ENCODE results near the gene AHR.

The AHR gene

DNA sequence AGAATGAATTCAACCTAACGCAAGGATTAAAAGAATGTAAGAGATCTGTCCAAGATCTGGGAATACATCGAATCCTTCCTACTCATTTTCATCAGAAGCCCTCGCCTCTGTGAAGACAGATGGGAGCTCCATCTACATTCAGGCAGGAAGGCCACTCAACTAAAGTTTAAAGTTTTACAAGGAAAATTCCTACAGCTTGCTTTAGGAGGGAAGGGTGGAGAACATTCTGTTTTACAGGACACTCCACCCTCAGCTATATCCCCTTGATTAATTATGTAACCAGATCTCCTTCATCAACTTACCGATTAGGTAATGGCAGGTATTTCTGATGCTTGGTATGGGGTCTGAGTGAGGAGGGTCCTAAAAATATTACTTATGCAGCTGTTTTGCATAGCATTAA, 5.6 kb upstream of the AHR start:
- Histone ChIP-seq H3K27ac (ENCODE audit: low read length) (no peak overlapping the region), H3K9me3 (ENCODE audit: control insufficient read depth, low read depth, low read length) (no peaks in the 10 kb centered on the region), H3K27me3 (ENCODE audit: control insufficient read depth, insufficient read depth, low read length) (peaks cover 5% of the 10 kb centered on the region), H3K4me1 (ENCODE audit: control insufficient read depth, low read depth, low read length) (no peaks in the 10 kb centered on the region), H3K9ac (ENCODE audit: low read length) (no peak overlapping the region), H3K36me3 (ENCODE audit: control insufficient read depth, low read depth, low read length) (no peaks in the 10 kb centered on the region), H3K4me3 (ENCODE audit: low read length) (no peak overlapping the region)

DNA sequence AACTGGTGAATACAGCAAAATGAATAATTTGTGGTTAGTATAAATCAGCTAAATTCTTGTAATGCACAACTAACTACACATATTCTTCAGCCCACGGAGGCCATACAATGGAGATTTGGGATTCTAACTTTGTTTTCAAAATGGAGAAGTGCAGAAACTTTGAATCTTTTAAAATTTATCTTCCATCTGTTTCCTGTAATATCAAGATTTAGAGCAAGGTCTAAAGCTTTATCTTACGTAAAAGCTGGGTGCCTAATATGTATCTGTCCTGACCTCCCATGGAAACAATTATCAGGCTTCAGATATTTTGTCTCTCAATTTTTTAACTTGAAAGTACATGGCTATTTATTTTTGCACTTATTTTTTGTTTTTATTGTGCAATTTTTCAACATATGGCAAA, 5.0 kb upstream of the AHR start:
- Histone ChIP-seq H3K4me1 (ENCODE audit: control insufficient read depth, low read depth, low read length) (no peaks in the 10 kb centered on the region), H3K27ac (ENCODE audit: low read length) (no peak overlapping the region), H3K9ac (ENCODE audit: low read length) (no peak overlapping the region), H3K27me3 (ENCODE audit: control insufficient read depth, insufficient read depth, low read length) (peaks cover 5% of the 10 kb centered on the region), H3K9me3 (ENCODE audit: control insufficient read depth, low read depth, low read length) (no peaks in the 10 kb centered on the region), H3K4me3 (ENCODE audit: low read length) (no peak overlapping the region), H3K36me3 (ENCODE audit: control insufficient read depth, low read depth, low read length) (no peaks in the 10 kb centered on the region)

DNA sequence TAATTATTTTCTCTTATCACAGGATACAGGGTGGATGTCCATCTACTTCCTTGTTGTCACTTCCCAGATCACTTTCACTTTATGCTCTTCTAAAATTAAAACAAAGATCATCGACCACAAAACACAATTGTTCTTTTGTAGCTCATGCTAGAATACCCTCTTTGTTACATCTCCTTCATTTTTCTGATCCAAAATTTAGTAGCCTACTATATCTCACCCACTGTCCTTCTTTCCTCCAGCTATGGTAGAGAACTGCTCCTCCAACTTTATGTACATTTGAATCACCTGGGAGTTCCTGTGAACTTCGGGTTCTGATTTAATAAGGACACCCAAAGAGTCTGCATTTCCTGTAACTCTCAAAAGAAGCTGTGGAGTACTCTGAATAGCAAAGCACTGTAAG, 1.2 kb upstream of the AHR start:
- H3K4me3 ChIP-seq (ENCODE audit: low read length) = no peak overlapping the region
- H3K9me3 ChIP-seq (ENCODE audit: control insufficient read depth, low read depth, low read length) = no peaks in the 10 kb centered on the region
- H3K9ac ChIP-seq (ENCODE audit: low read length) = no peak overlapping the region
- peaks cover 22% of the 10 kb centered on the region for H3K27me3 ChIP-seq (ENCODE audit: control insufficient read depth, insufficient read depth, low read length)
- no peak overlapping the region for H3K27ac ChIP-seq (ENCODE audit: low read length)
- no peaks in the 10 kb centered on the region for H3K36me3 ChIP-seq (ENCODE audit: control insufficient read depth, low read depth, low read length)
- H3K4me1 ChIP-seq (ENCODE audit: control insufficient read depth, low read depth, low read length) = peaks cover 7% of the 10 kb centered on the region

DNA sequence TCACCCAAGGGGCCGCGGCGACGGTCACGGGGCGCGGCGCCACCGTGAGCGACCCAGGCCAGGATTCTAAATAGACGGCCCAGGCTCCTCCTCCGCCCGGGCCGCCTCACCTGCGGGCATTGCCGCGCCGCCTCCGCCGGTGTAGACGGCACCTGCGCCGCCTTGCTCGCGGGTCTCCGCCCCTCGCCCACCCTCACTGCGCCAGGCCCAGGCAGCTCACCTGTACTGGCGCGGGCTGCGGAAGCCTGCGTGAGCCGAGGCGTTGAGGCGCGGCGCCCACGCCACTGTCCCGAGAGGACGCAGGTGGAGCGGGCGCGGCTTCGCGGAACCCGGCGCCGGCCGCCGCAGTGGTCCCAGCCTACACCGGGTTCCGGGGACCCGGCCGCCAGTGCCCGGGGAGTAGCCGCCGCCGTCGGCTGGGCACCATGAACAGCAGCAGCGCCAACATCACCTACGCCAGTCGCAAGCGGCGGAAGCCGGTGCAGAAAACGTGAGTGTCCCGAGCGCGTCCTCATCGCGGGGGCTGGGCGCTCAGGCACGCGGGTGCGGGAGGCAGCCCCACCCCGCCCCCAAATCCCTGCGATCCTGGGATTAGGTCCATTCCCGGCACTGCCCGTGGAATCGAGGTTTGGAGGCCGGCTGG, 509 bp downstream of the AHR start:
- Histone ChIP-seq H3K27me3 (ENCODE audit: control insufficient read depth, insufficient read depth, low read length) (peaks cover 22% of the 10 kb centered on the region), H3K4me3 (ENCODE audit: low read length) (peak overlapping the region; percentile 80), H3K4me1 (ENCODE audit: control insufficient read depth, low read depth, low read length) (peaks cover 7% of the 10 kb centered on the region), H3K36me3 (ENCODE audit: control insufficient read depth, low read depth, low read length) (no peaks in the 10 kb centered on the region), H3K9ac (ENCODE audit: low read length) (peak overlapping the region; percentile 37), H3K9me3 (ENCODE audit: control insufficient read depth, low read depth, low read length) (no peaks in the 10 kb centered on the region), H3K27ac (ENCODE audit: low read length) (no peak overlapping the region)

DNA sequence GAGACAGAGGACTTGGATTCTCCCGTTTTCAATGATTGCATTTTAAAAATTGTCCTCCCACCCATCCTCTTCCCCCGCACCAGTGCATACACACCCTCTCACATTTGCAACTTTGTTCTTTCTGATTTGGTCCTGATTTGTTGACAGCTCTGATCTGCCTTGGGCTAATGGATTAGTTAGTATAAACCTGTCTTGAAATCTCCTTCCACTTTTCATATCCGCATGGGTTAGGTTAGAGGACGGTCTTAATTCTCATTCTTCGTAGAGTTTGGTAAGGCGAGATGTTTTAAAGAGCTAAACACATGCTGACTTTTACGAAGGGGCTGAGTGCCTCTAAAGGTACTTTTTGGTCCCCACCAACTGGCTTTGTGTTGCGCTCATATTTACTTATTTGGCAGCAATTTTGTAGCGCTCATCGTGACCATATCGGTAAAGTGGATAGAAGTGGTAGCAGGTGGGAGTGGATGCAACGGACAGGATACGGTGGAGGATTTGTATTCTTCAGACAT, 1.1 kb downstream of the AHR start:
- Histone ChIP-seq H3K4me1 (ENCODE audit: control insufficient read depth, low read depth, low read length) (peaks cover 10% of the 10 kb centered on the region), H3K4me3 (ENCODE audit: low read length) (peak overlapping the region; percentile 80), H3K27ac (ENCODE audit: low read length) (no peak overlapping the region), H3K27me3 (ENCODE audit: control insufficient read depth, insufficient read depth, low read length) (peaks cover 22% of the 10 kb centered on the region), H3K36me3 (ENCODE audit: control insufficient read depth, low read depth, low read length) (no peaks in the 10 kb centered on the region), H3K9me3 (ENCODE audit: control insufficient read depth, low read depth, low read length) (no peaks in the 10 kb centered on the region), H3K9ac (ENCODE audit: low read length) (peak overlapping the region; percentile 37)

DNA sequence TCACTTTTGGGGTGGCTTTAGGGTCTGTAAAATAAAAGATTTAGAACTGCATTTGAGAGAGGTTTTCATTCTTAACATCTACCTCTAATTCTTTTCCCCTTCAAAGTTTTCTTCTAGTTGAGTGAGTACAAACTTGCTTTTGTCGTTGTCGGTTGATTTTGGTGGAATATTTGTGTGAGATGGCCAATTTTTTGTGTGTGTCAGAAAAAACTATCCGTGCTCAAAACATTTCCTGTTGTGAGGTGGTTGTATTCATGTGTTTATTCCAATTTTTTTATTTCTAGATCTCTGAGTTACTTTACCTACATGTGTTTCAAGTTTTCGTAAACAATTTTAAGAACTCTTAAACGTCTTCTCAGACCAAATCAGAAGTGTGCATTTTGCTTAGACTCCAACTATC, 1.6 kb downstream of the AHR start:
- H3K36me3 ChIP-seq (ENCODE audit: control insufficient read depth, low read depth, low read length) = no peaks in the 10 kb centered on the region
- H3K27ac ChIP-seq (ENCODE audit: low read length) = no peak overlapping the region
- no peaks in the 10 kb centered on the region for H3K9me3 ChIP-seq (ENCODE audit: control insufficient read depth, low read depth, low read length)
- H3K27me3 ChIP-seq (ENCODE audit: control insufficient read depth, insufficient read depth, low read length) = peaks cover 22% of the 10 kb centered on the region
- H3K4me1 ChIP-seq (ENCODE audit: control insufficient read depth, low read depth, low read length) = peaks cover 14% of the 10 kb centered on the region
- H3K4me3 ChIP-seq (ENCODE audit: low read length) = peak overlapping the region; percentile 80
- no peak overlapping the region for H3K9ac ChIP-seq (ENCODE audit: low read length)

DNA sequence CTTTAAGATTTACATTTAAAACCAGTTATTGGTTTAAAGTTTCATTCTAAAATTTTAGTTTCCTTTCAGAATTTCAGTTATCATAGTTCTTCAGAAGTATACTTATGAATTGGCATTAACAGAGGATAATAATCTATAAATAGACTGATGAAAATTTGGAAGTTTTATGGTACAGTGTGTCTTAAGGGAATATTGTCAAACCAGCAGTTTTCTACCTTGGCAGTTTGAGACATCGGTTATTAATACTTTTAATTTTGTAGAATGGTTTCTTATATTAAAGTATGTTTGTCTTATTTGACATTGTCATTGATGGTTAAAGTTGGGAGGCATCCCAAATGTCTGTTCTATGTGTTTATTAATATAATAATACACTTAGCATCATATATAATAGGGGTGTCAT, 2.0 kb downstream of the AHR start:
- Histone ChIP-seq H3K9ac (ENCODE audit: low read length) (no peak overlapping the region), H3K36me3 (ENCODE audit: control insufficient read depth, low read depth, low read length) (no peaks in the 10 kb centered on the region), H3K27me3 (ENCODE audit: control insufficient read depth, insufficient read depth, low read length) (peaks cover 22% of the 10 kb centered on the region), H3K4me3 (ENCODE audit: low read length) (peak overlapping the region; percentile 80), H3K4me1 (ENCODE audit: control insufficient read depth, low read depth, low read length) (peaks cover 18% of the 10 kb centered on the region), H3K9me3 (ENCODE audit: control insufficient read depth, low read depth, low read length) (no peaks in the 10 kb centered on the region), H3K27ac (ENCODE audit: low read length) (no peak overlapping the region)

DNA sequence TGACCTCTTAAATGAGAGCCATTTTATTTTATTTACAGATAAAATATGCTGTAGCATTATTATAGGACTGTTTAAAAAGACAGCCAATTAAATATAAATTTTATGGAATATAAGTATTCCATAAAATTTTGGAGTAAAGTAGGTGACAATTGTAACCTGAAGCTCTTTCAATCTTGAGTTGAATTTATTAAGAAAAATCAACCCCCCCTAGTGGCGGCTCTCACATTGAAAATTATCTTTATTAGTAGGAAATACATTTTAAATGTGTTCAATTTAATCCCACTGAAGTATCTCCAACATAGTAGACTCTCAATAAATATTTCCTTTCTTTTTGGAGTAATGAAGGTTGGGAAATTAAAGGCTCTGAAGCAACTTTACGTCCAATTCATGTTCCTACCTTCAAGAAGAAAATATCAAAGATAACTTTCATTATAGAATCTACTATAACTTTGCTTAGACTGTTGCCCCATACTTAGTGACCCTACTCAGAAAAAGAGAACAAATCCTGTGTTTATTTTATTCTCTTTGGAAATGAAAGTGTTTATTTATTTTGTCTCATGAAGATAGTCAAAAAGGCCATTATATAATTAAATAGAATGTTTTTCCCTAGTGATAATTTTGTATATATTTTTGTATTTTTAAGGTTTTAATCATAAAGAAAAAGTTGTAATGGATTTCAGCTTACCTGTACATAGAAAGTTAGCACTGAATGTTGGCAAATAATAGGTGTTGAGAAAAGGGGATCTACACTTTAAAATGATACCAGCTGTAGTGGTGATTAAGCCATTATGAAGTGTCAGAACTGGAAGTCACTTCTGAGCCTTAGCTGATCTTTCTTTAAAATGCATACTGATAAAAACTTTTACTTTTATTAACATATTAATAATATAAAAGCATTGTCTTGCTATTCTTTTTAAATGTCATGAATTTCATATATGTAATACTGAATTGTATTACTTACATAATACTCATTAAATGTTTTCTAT, 3.3 kb downstream of the AHR start:
- Histone ChIP-seq H3K4me3 (ENCODE audit: low read length) (no peak overlapping the region), H3K27me3 (ENCODE audit: control insufficient read depth, insufficient read depth, low read length) (peaks cover 19% of the 10 kb centered on the region), H3K4me1 (ENCODE audit: control insufficient read depth, low read depth, low read length) (peaks cover 27% of the 10 kb centered on the region), H3K9me3 (ENCODE audit: control insufficient read depth, low read depth, low read length) (no peaks in the 10 kb centered on the region), H3K27ac (ENCODE audit: low read length) (no peak overlapping the region), H3K9ac (ENCODE audit: low read length) (no peak overlapping the region), H3K36me3 (ENCODE audit: control insufficient read depth, low read depth, low read length) (no peaks in the 10 kb centered on the region)

DNA sequence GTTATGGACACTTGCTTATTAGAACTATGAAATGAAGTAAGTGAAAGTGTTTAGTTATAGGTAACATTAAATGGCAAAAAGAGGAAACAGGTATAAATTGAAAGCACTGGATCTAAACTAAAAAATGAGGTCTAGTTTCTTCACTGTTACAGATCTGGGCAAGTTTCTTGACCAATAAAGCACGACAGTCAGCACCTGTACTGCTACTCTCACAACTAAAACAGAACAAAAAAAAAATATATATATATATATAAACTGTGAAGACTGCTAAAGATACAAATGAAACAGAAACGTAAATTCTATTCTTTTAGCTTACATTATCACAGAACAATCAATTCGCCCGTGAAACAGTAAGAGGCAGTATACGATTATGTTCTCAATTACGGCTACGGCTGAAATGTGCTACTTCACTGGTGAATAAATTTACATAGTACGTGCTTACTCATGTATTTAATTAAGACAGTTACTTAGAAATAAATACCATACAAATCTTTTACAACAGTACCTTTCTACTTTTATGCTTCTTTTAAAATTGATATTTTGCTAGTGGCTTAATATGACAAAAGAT, 4.2 kb downstream of the AHR start:
- no peak overlapping the region for H3K27ac ChIP-seq (ENCODE audit: low read length)
- no peak overlapping the region for H3K4me3 ChIP-seq (ENCODE audit: low read length)
- peaks cover 28% of the 10 kb centered on the region for H3K4me1 ChIP-seq (ENCODE audit: control insufficient read depth, low read depth, low read length)

DNA sequence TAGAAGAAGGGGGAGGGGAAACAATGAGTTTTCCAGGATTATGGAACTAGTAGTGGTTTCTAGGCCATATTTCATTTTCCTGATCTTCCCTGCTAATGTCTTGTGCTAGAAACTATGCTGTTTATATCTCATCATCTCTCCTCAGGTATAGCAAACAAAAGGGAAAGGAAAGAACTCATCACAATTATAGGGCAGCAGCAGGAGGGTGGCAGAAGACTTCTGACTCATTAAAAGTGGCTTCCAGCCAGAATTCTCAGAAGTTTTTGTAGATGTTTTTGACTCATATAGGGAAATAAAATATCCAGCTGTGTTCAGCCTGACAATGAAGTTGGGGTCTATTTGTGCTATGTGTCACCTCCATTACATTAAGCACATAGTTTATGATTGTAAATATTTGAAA, 6.5 kb downstream of the AHR start:
- Histone ChIP-seq H3K27ac (ENCODE audit: low read length) (no peak overlapping the region), H3K4me1 (ENCODE audit: control insufficient read depth, low read depth, low read length) (peaks cover 35% of the 10 kb centered on the region), H3K27me3 (ENCODE audit: control insufficient read depth, insufficient read depth, low read length) (peaks cover 9% of the 10 kb centered on the region), H3K9ac (ENCODE audit: low read length) (no peak overlapping the region), H3K9me3 (ENCODE audit: control insufficient read depth, low read depth, low read length) (no peaks in the 10 kb centered on the region), H3K4me3 (ENCODE audit: low read length) (no peak overlapping the region), H3K36me3 (ENCODE audit: control insufficient read depth, low read depth, low read length) (no peaks in the 10 kb centered on the region)

More for the DNA sequence above, 4.2 kb downstream of the AHR start:
- H3K36me3 ChIP-seq (ENCODE audit: control insufficient read depth, low read depth, low read length) = no peaks in the 10 kb centered on the region
- H3K27me3 ChIP-seq (ENCODE audit: control insufficient read depth, insufficient read depth, low read length) = peaks cover 18% of the 10 kb centered on the region
- no peak overlapping the region for H3K9ac ChIP-seq (ENCODE audit: low read length)
- no peaks in the 10 kb centered on the region for H3K9me3 ChIP-seq (ENCODE audit: control insufficient read depth, low read depth, low read length)

DNA sequence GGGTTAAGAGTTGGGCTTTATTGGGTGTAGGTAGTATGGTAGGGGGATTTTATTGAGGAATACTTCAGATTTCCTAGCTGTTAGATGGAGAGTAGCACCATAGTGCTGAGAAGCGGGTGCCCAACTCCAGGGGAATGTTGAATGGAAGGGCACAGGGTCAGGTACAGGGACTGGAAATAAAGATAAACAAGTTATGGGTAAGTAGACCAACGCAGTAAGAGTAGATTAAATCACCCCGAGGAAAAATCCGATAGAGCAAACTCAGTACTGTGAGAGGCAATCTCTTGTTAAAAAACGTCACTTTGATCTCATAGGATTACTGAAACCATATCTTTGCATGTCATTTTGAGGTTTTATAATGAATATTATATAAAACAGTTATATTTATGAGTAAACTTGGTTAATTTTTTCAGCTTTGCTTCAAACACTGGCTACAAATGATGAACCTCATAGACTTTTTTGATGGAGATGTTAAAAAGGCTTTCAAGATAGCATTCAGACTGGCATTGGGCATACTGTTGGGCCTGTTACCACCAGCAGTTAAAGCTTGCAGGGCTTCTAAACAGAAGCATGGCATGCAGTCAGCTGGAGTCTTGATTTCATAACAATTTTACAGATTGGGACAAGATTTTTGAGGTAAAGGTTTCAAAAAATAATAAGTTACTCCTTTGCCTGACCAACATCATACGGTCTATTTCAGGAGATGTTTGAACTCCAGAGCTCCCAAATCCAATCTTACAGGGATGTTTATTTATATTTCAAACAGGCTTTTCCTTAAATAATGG, 7.1 kb downstream of the AHR start:
- H3K4me1 ChIP-seq (ENCODE audit: control insufficient read depth, low read depth, low read length) = peaks cover 29% of the 10 kb centered on the region
- no peak overlapping the region for H3K4me3 ChIP-seq (ENCODE audit: low read length)
- H3K27me3 ChIP-seq (ENCODE audit: control insufficient read depth, insufficient read depth, low read length) = peaks cover 2% of the 10 kb centered on the region
- no peak overlapping the region for H3K27ac ChIP-seq (ENCODE audit: low read length)
- H3K9me3 ChIP-seq (ENCODE audit: control insufficient read depth, low read depth, low read length) = no peaks in the 10 kb centered on the region
- H3K9ac ChIP-seq (ENCODE audit: low read length) = no peak overlapping the region
- no peaks in the 10 kb centered on the region for H3K36me3 ChIP-seq (ENCODE audit: control insufficient read depth, low read depth, low read length)

Measured in iPS-18a (cell line).